Neuron (in vitro differentiated cells): ENCODE results near the gene SCGN.

ENCODE experiments used
- H2AFZ ChIP-seq: one replicate; pipeline ENCODE4 v1.6.1; 2013; ENCODE audit warnings: low read depth, mild to moderate bottlenecking, inconsistent platforms, low read length, moderate library complexity
- H3K27me3 ChIP-seq: one replicate; pipeline ENCODE4 v1.6.1; 2013; ENCODE audit warnings: low read length; ENCODE audit not compliant: insufficient read depth
- H3K36me3 ChIP-seq: one replicate; pipeline ENCODE4 v1.6.1; 2013; ENCODE audit warnings: low read length; ENCODE audit not compliant: insufficient read depth
- H3K4me1 ChIP-seq: one replicate; pipeline ENCODE4 v1.6.1; 2013; ENCODE audit warnings: low read length; ENCODE audit not compliant: insufficient read depth
- H3K4me3 ChIP-seq: 2 replicates; pipeline ENCODE4 v1.5.1; 2013; ENCODE audit warnings: mild to moderate bottlenecking, low read length, moderate library complexity
- H3K9me3 ChIP-seq: one replicate; pipeline ENCODE4 v1.6.1; 2013; ENCODE audit warnings: low read length

SCGN gene

GRCh38 chr6:25645916-25646315 lies 6.1 kb upstream of the SCGN start:
- Histone ChIP-seq H2AFZ (no peak overlapping the region), H3K27me3 (peaks cover 11% of the 10 kb centered on the region), H3K4me3 (no peak overlapping the region), H3K9me3 (no peaks in the 10 kb centered on the region), H3K36me3 (no peaks in the 10 kb centered on the region), H3K4me1 (no peaks in the 10 kb centered on the region)

- peaks cover 18% of the 10 kb centered on the region for H3K27me3 ChIP-seq
- H3K36me3 ChIP-seq, result no peaks in the 10 kb centered on the region
- no peak overlapping the region for H3K4me3 ChIP-seq
- H3K9me3 ChIP-seq, result no peaks in the 10 kb centered on the region
- no peaks in the 10 kb centered on the region for H3K4me1 ChIP-seq
- no peak overlapping the region for H2AFZ ChIP-seq
These were observed 2.4 kb upstream of the SCGN start for GRCh38 chr6:25649611-25650010.

GRCh38 chr6:25655723-25656122 lies 3.7 kb downstream of the SCGN start:
- Histone ChIP-seq H3K4me3 (no peak overlapping the region), H3K27me3 (peaks cover 9% of the 10 kb centered on the region), H2AFZ (no peak overlapping the region), H3K36me3 (no peaks in the 10 kb centered on the region), H3K4me1 (no peaks in the 10 kb centered on the region), H3K9me3 (no peaks in the 10 kb centered on the region)

- Histone ChIP-seq H3K4me1 (no peaks in the 10 kb centered on the region), H3K36me3 (no peaks in the 10 kb centered on the region), H2AFZ (no peak overlapping the region), H3K9me3 (peaks cover 1% of the 10 kb centered on the region), H3K4me3 (no peak overlapping the region), H3K27me3 (peaks cover 2% of the 10 kb centered on the region)
These were observed 7.8 kb downstream of the SCGN start for GRCh38 chr6:25659633-25660368.

GRCh38 chr6:25660512-25660911 lies 8.5 kb downstream of the SCGN start:
- Histone ChIP-seq H3K4me1 (no peaks in the 10 kb centered on the region), H3K27me3 (peaks cover 5% of the 10 kb centered on the region), H3K9me3 (peaks cover 1% of the 10 kb centered on the region), H3K4me3 (no peak overlapping the region), H2AFZ (no peak overlapping the region), H3K36me3 (no peaks in the 10 kb centered on the region)

- Histone ChIP-seq H2AFZ (no peak overlapping the region), H3K4me1 (no peaks in the 10 kb centered on the region), H3K9me3 (peaks cover 1% of the 10 kb centered on the region), H3K36me3 (no peaks in the 10 kb centered on the region), H3K4me3 (no peak overlapping the region), H3K27me3 (peaks cover 5% of the 10 kb centered on the region)
These were observed 9.2 kb downstream of the SCGN start for GRCh38 chr6:25661129-25661779.

- Histone ChIP-seq H3K4me1 (no peaks in the 10 kb centered on the region), H3K9me3 (peaks cover 1% of the 10 kb centered on the region), H3K27me3 (peaks cover 11% of the 10 kb centered on the region), H2AFZ (no peak overlapping the region), H3K36me3 (no peaks in the 10 kb centered on the region), H3K4me3 (no peak overlapping the region)
These were observed 13.4 kb downstream of the SCGN start for GRCh38 chr6:25665455-25665854.

- Histone ChIP-seq H3K4me3 (no peak overlapping the region), H3K36me3 (no peaks in the 10 kb centered on the region), H3K4me1 (no peaks in the 10 kb centered on the region), H2AFZ (no peak overlapping the region), H3K9me3 (peaks cover 1% of the 10 kb centered on the region), H3K27me3 (peaks cover 9% of the 10 kb centered on the region)
These were observed 17.4 kb downstream of the SCGN start for GRCh38 chr6:25669413-25669812.

GRCh38 chr6:25670208-25670607 lies 18.2 kb downstream of the SCGN start:
- Histone ChIP-seq H3K9me3 (no peaks in the 10 kb centered on the region), H2AFZ (no peak overlapping the region), H3K4me1 (no peaks in the 10 kb centered on the region), H3K36me3 (no peaks in the 10 kb centered on the region), H3K27me3 (peaks cover 8% of the 10 kb centered on the region), H3K4me3 (no peak overlapping the region)

- Histone ChIP-seq H3K27me3 (peaks cover 6% of the 10 kb centered on the region), H3K36me3 (no peaks in the 10 kb centered on the region), H3K4me1 (no peaks in the 10 kb centered on the region), H2AFZ (no peak overlapping the region), H3K4me3 (no peak overlapping the region), H3K9me3 (no peaks in the 10 kb centered on the region)
These were observed 18.9 kb downstream of the SCGN start for GRCh38 chr6:25670793-25671513.

GRCh38 chr6:25671652-25672051 lies 19.6 kb downstream of the SCGN start:
- Histone ChIP-seq H3K4me1 (no peaks in the 10 kb centered on the region), H2AFZ (no peak overlapping the region), H3K27me3 (peaks cover 6% of the 10 kb centered on the region), H3K4me3 (no peak overlapping the region), H3K36me3 (no peaks in the 10 kb centered on the region), H3K9me3 (no peaks in the 10 kb centered on the region)

GRCh38 chr6:25675167-25675566 lies 23.2 kb downstream of the SCGN start:
- no peak overlapping the region for H2AFZ ChIP-seq
- no peaks in the 10 kb centered on the region for H3K4me1 ChIP-seq
- H3K4me3 ChIP-seq, result no peak overlapping the region
- H3K27me3 ChIP-seq, result peaks cover 3% of the 10 kb centered on the region
- no peaks in the 10 kb centered on the region for H3K36me3 ChIP-seq
- no peaks in the 10 kb centered on the region for H3K9me3 ChIP-seq

- Histone ChIP-seq H3K4me1 (no peaks in the 10 kb centered on the region), H2AFZ (no peak overlapping the region), H3K4me3 (no peak overlapping the region), H3K36me3 (no peaks in the 10 kb centered on the region), H3K9me3 (no peaks in the 10 kb centered on the region), H3K27me3 (peaks cover 3% of the 10 kb centered on the region)
These were observed 24.8 kb downstream of the SCGN start for GRCh38 chr6:25676775-25677174.
